ENCODE measurements around the gene ARHGAP45. TPM values are rescaled to one million over a fixed set of nuclear protein-coding genes. Genes with fewer than 3 reads are reported as not detected.

ARHGAP45 gene, protein sequence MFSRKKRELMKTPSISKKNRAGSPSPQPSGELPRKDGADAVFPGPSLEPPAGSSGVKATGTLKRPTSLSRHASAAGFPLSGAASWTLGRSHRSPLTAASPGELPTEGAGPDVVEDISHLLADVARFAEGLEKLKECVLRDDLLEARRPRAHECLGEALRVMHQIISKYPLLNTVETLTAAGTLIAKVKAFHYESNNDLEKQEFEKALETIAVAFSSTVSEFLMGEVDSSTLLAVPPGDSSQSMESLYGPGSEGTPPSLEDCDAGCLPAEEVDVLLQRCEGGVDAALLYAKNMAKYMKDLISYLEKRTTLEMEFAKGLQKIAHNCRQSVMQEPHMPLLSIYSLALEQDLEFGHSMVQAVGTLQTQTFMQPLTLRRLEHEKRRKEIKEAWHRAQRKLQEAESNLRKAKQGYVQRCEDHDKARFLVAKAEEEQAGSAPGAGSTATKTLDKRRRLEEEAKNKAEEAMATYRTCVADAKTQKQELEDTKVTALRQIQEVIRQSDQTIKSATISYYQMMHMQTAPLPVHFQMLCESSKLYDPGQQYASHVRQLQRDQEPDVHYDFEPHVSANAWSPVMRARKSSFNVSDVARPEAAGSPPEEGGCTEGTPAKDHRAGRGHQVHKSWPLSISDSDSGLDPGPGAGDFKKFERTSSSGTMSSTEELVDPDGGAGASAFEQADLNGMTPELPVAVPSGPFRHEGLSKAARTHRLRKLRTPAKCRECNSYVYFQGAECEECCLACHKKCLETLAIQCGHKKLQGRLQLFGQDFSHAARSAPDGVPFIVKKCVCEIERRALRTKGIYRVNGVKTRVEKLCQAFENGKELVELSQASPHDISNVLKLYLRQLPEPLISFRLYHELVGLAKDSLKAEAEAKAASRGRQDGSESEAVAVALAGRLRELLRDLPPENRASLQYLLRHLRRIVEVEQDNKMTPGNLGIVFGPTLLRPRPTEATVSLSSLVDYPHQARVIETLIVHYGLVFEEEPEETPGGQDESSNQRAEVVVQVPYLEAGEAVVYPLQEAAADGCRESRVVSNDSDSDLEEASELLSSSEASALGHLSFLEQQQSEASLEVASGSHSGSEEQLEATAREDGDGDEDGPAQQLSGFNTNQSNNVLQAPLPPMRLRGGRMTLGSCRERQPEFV
- 266 and 312 TPM in 2 replicates for total RNA-seq

DNA sequence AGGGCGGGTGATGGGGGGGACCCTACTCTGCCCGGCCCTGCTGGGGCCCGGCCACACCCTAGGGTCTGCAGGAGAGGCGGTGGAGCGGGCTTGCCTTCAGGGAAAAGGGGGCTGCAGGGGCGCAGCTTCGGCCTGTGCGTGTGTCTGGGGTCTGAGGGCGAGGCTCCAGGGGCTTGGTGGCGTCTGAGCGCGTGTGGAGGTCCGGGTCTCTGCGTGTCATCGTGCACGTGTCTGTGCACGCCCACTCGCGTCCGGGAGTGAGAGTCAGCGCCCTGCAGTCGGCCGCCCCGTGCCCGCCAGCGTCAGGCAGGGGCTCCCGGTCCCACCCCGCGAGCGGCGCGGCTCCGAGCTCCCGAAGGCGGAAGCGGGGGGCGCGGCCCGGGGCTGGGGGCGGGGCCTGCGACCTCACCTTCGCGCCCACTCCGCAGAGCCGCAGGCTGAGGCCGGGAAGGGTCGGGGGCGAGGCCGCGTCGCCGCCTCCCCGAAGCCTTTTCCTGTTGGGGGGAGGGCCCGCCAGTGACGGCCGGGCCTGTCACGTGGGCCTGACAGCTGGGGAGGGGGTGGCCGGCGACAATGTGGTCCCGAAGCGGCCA is at the start of gene ARHGAP45:
Gene ARHGAP45, plus strand, starts transcription at position 420 of the 593 bp plus-strand sequence. CDS start 239 bp downstream, outside the sequence.
- CTCF ChIA-PET: interaction anchor here (0.5 to 2.7 kb wide), 13 partner anchors 8 to 306 kb away, joined by 3 to 9 read pairs (median 4); partner anchors contain the start of genes ABCA7 and CNN2
- Mint-ChIP-seq H3K36me3 (ENCODE audit: low read depth) (peaks cover 26% of the 10 kb centered on the region), H3K27me3 (no peaks in the 10 kb centered on the region), H3K9me3 (no peaks in the 10 kb centered on the region), H3K27ac (peak within 1 kb of the TSS; percentile 89), H3K4me1 (peaks cover 42% of the 10 kb centered on the region), H3K4me3 (peak within 1 kb of the TSS; percentile 93)
- DNase-seq (peak; percentile 79), ATAC-seq (ENCODE audit: low read depth) (peak; percentile 59)
- POLR2A ChIA-PET: interaction anchor here (0.6 to 5.3 kb wide), 25 partner anchors 10 to 538 kb away, joined by 3 to 140 read pairs (median 7); partner anchors contain the start of genes ABCA7, CIRBP, CNN2 and GPX4
- TF ChIP-seq, protein P1, sequence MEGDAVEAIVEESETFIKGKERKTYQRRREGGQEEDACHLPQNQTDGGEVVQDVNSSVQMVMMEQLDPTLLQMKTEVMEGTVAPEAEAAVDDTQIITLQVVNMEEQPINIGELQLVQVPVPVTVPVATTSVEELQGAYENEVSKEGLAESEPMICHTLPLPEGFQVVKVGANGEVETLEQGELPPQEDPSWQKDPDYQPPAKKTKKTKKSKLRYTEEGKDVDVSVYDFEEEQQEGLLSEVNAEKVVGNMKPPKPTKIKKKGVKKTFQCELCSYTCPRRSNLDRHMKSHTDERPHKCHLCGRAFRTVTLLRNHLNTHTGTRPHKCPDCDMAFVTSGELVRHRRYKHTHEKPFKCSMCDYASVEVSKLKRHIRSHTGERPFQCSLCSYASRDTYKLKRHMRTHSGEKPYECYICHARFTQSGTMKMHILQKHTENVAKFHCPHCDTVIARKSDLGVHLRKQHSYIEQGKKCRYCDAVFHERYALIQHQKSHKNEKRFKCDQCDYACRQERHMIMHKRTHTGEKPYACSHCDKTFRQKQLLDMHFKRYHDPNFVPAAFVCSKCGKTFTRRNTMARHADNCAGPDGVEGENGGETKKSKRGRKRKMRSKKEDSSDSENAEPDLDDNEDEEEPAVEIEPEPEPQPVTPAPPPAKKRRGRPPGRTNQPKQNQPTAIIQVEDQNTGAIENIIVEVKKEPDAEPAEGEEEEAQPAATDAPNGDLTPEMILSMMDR (IDR thresholded peaks at IDR 0.05): no peak
- intact Hi-C loops (cut with micrococcal nuclease): loop anchor here (1.0 to 5.0 kb wide), 3 partner anchors 10 to 125 kb away; no protein-coding TSS in a partner anchor

DNA sequence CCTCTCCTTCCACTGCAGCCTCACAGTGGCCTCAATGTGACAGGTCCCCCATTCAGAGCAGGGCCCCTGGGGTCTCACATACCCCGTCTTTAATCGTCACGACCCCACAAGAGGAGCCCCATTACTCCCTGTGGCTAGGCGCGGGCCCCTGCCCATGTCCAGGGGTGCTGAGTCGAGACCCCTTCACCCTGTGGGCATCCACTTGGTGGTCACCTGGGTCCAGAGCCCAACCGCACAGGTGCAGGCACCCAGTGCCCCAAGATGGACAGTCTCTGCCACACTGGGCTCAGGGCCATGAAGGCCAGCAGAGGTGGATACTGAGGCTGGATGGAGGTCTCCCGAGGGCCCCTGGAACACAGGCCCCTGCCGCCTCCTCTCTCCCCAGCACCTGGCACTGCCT is 49.1 kb upstream of the ARHGAP45 start:
- ATAC-seq (ENCODE audit: low read depth): no peak

DNA sequence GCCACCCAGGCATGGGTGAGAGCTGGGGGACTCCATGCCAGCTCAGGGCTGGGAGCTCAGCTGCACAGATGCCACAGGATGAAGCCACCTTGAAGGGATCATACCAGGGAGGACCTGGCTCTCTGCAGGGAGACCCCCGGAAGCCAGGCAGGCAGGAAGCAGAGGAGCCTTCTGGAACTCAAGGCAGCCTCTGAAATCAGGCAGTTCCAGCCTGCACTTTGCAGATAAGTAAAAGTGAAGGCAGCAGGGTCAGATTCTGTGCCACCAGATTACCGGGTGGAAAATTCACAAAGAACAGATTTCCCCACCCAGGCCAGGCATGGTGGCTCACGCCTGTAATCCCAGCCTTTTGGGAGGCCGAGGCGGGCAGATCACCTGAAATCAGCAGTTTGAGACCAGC is 48.6 kb upstream of the ARHGAP45 start:
- no peak for DNase-seq
- Mint-ChIP-seq H3K4me3 (peak overlapping the region; percentile 87), H3K27me3 (no peaks in the 10 kb centered on the region), H3K36me3 (ENCODE audit: low read depth) (peaks cover 24% of the 10 kb centered on the region), H3K4me1 (peaks cover 59% of the 10 kb centered on the region), H3K27ac (peak overlapping the region; percentile 35), H3K9me3 (no peaks in the 10 kb centered on the region)
- ChIA-PET POLR2A (interaction anchor here (0.7 to 1.8 kb wide), 5 partner anchors 9 to 99 kb away, joined by 3 to 9 read pairs (median 4); partner anchors contain the start of genes ABCA7 and WDR18), CTCF (no interaction called here)
- ATAC-seq (ENCODE audit: low read depth): no peak
- TF ChIP-seq, protein P1 (IDR thresholded peaks at IDR 0.05): no peak
- intact Hi-C loops (cut with micrococcal nuclease): no loop called here

More for the DNA sequence above, 49.1 kb upstream of the ARHGAP45 start:
- TF ChIP-seq, protein P1 (IDR thresholded peaks at IDR 0.05): no peak
- intact Hi-C loops (cut with micrococcal nuclease): no loop called here
- Mint-ChIP-seq H3K4me3 (peak overlapping the region; percentile 71), H3K4me1 (peaks cover 59% of the 10 kb centered on the region), H3K36me3 (ENCODE audit: low read depth) (peaks cover 24% of the 10 kb centered on the region), H3K27ac (no peak overlapping the region), H3K9me3 (no peaks in the 10 kb centered on the region), H3K27me3 (no peaks in the 10 kb centered on the region)
- CTCF ChIA-PET: no interaction called here
- POLR2A ChIA-PET: interaction anchor here (0.6 to 1.8 kb wide), 3 partner anchors 8 to 204 kb away, joined by 3 to 7 read pairs (median 4); partner anchors contain the start of genes ABCA7 and CNN2
- no peak for DNase-seq

DNA sequence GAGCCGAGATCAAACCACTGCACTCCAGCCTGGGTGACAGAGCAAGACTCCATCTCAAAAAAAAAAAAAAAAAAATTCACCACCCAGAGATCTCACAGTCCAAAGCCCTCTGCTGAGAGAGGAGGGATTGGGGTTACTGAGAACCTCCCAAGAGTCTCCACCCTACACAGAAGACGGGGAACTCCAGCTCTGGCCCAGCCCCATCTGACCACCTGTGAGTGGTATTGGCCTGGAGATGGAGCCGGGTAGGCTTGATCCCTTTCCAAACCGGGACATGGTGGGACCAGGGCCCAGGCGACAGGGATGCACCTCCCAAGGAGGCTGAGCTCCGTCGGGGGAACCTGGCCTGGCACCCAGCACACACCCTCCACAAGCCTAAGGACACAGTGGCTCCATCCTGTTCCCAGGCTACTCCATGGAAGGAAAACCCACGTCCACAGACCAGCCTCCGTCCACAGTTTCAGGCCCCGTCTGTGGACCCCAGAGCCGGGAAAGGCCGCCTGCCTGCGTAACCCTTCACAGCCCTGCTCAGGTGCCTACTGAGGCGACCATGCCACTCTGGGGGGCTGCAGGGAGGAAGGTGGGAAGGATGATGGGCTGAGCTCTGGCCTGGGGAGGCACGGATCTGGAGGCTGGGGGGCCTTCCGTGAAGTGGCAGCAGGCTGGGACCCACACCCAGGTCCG is 47.9 kb upstream of the ARHGAP45 start:
- no peaks in the 10 kb centered on the region for H3K27me3 Mint-ChIP-seq
- DNase-seq (no peak), ATAC-seq (ENCODE audit: low read depth) (no peak)
- peaks cover 60% of the 10 kb centered on the region for H3K4me1 Mint-ChIP-seq
- H3K4me3 Mint-ChIP-seq: peak overlapping the region; percentile 87
- peaks cover 17% of the 10 kb centered on the region for H3K36me3 Mint-ChIP-seq (ENCODE audit: low read depth)
- H3K9me3 Mint-ChIP-seq: no peaks in the 10 kb centered on the region
- intact Hi-C loops (cut with micrococcal nuclease): no loop called here
- peak overlapping the region; percentile 35 for H3K27ac Mint-ChIP-seq
- TF ChIP-seq, protein P1 (IDR thresholded peaks at IDR 0.05): no peak
- POLR2A ChIA-PET: interaction anchor here (0.5 to 13.8 kb wide), 15 partner anchors 8 to 1807 kb away, joined by 3 to 365 read pairs (median 4); partner anchors contain the start of genes ABCA7, ARHGAP45, CIRBP and WDR18
- CTCF ChIA-PET: interaction anchor here (1.2 kb wide), 1 partner anchor 225 kb away, joined by 3 read pairs; no protein-coding TSS in a partner anchor

All from activated B cell treated with CpG ODN at 0.5 μM for 24 hours (primary cell).